DOHH2 (cell line): ENCODE measurements around the gene ACSF2.

Experiments
- H3F3A ChIP-seq: fragments of 200-600 bp; sonication (generic), shearing (Covaris generic); 2 replicates; pipeline ENCODE4 v1.6.0; 2016; ENCODE audit warnings: antibody characterized with exemption, mild to moderate bottlenecking; ENCODE audit not compliant: control insufficient read depth, insufficient read depth
- H3K27ac ChIP-seq: fragments of 200-600 bp; sonication (generic); 2 replicates; pipeline ENCODE4 v1.5.1; 2014; ENCODE audit warnings: low read depth, mild to moderate bottlenecking, low read length, moderate library complexity
- H3K27me3 ChIP-seq: fragments of 200-600 bp; sonication (generic); 2 replicates; pipeline ENCODE4 v1.6.1; 2014; ENCODE audit warnings: mild to moderate bottlenecking, low read length, mixed read lengths; ENCODE audit not compliant: control insufficient read depth
- H3K36me3 ChIP-seq: fragments of 200-600 bp; sonication (generic); 2 replicates; pipeline ENCODE4 v1.6.1; 2014; ENCODE audit warnings: mild to moderate bottlenecking, low read length, moderate library complexity, mixed read lengths; ENCODE audit not compliant: control insufficient read depth
- H3K4me1 ChIP-seq: fragments of 200-600 bp; sonication (generic); 2 replicates; pipeline ENCODE4 v1.6.1; 2014; ENCODE audit warnings: mild to moderate bottlenecking, low read length, mixed read lengths; ENCODE audit not compliant: control insufficient read depth
- H3K4me2 ChIP-seq: fragments of 200-600 bp; sonication (generic); 2 replicates; pipeline ENCODE4 v1.6.0; 2014; ENCODE audit warnings: mild to moderate bottlenecking, low read length, moderate library complexity
- H3K4me3 ChIP-seq: fragments of 200-600 bp; sonication (generic); 2 replicates; pipeline ENCODE4 v1.5.1; 2014; ENCODE audit warnings: mild to moderate bottlenecking, low read length, mixed read lengths
- H3K79me2 ChIP-seq: fragments of 200-600 bp; sonication (generic); 2 replicates; pipeline ENCODE4 v1.6.1; 2014; ENCODE audit warnings: mild to moderate bottlenecking, low read length, mixed read lengths; ENCODE audit not compliant: control insufficient read depth
- H3K9me2 ChIP-seq: fragments of 200-600 bp; sonication (generic); replicated peaks from 2 replicates; pipeline ENCODE4 v1.6.1; 2014; ENCODE audit warnings: mild to moderate bottlenecking, low read length, mixed read lengths; ENCODE audit not compliant: control insufficient read depth
- H3K9me3 ChIP-seq: fragments of 200-600 bp; sonication (generic); 2 replicates; pipeline ENCODE4 v1.6.1; 2014; ENCODE audit warnings: antibody characterized with exemption, low read length, mixed read lengths; ENCODE audit not compliant: control insufficient read depth, insufficient read depth
- H4K20me1 ChIP-seq: fragments of 200-600 bp; sonication (generic); 2 replicates; pipeline ENCODE4 v1.6.0; 2014; ENCODE audit warnings: low read depth, mild to moderate bottlenecking, antibody characterized with exemption, low read length, moderate library complexity; ENCODE audit not compliant: control insufficient read depth, insufficient read depth
- EZH2phosphoT487 ChIP-seq: fragments of 200-600 bp; sonication (generic); IDR thresholded peaks from 2 replicates; pipeline ENCODE4 v1.6.1; 2017; ENCODE audit warnings: borderline replicate concordance, mild to moderate bottlenecking, antibody characterized with exemption, low read length, moderate library complexity, mixed read lengths
- TF ChIP-seq, protein P1 (sequence below): fragments of 200-600 bp; sonication (generic); IDR thresholded peaks from one replicate; pipeline ENCODE4 v1.5.1; 2014; ENCODE audit warnings: antibody characterized with exemption, mild to moderate bottlenecking, low read depth, low read length; ENCODE audit not compliant: poor library complexity, severe bottlenecking

The ACSF2 gene

GRCh38 chr17:50491505-50491904 lies 65.5 kb downstream of the ACSF2 start:
- Histone ChIP-seq H3K9me3 (no peaks in the 10 kb centered on the region), H3K9me2 (no peaks in the 10 kb centered on the region), H3K4me1 (no peaks in the 10 kb centered on the region), H3K36me3 (no peaks in the 10 kb centered on the region), H3K27ac (no peak overlapping the region), H4K20me1 (no peaks in the 10 kb centered on the region), H3K4me3 (no peak overlapping the region), H3K79me2 (no peaks in the 10 kb centered on the region), H3F3A (no peaks in the 10 kb centered on the region), H3K4me2 (no peak overlapping the region), H3K27me3 (peaks cover 5% of the 10 kb centered on the region; the same call in 1 of the 2 replicates)
- no peak for TF ChIP-seq EZH2phosphoT487

DNA sequence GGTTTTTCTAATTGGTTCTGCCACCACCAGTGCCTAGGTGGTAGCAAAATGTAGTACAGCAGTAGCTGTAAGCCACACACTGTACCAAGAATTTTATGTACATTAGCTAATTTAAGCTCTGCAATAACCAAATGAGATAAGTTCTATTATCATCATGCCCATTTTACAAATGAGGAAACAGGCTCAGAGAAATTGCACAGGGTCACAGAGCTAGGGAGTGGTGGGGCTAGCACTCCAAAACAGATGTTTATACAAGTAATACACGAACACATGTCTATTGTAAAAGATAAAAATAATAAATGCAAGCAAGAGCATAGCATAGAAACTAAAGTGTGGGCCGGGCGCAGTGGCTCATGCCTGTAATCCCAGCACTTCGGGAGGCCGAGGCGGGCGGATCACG lies 66.2 kb downstream of the ACSF2 start:
- Histone ChIP-seq H3K4me2 (no peak overlapping the region), H3K36me3 (no peaks in the 10 kb centered on the region)

DNA sequence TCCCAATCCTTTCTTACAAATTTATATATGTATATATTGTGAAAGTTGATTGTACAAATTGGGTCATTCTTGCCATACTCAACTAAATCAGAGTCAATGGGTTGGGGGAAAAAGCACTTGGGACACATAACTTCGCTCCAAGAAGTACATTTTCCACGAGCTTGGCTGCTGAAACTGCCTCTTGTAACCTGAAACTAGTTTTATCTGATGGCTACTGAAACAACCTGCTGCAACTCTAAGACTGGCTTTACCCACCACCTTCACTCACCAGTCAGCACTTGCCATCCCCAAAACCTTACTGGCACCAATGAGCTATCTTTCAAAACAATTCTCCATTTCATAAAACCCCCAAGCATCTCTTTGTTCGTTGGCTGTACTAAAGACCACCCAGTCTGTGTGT lies 67.7 kb downstream of the ACSF2 start:
- Histone ChIP-seq H3K9me2 (no peaks in the 10 kb centered on the region), H3K9me3 (no peaks in the 10 kb centered on the region), H3K4me1 (no peaks in the 10 kb centered on the region), H3K79me2 (no peaks in the 10 kb centered on the region), H4K20me1 (no peaks in the 10 kb centered on the region), H3F3A (no peaks in the 10 kb centered on the region), H3K4me3 (no peak overlapping the region), H3K4me2 (no peak overlapping the region), H3K36me3 (no peaks in the 10 kb centered on the region), H3K27me3 (peaks cover 5% of the 10 kb centered on the region; the same call in 1 of the 2 replicates), H3K27ac (no peak overlapping the region)
- TF ChIP-seq, protein P1, sequence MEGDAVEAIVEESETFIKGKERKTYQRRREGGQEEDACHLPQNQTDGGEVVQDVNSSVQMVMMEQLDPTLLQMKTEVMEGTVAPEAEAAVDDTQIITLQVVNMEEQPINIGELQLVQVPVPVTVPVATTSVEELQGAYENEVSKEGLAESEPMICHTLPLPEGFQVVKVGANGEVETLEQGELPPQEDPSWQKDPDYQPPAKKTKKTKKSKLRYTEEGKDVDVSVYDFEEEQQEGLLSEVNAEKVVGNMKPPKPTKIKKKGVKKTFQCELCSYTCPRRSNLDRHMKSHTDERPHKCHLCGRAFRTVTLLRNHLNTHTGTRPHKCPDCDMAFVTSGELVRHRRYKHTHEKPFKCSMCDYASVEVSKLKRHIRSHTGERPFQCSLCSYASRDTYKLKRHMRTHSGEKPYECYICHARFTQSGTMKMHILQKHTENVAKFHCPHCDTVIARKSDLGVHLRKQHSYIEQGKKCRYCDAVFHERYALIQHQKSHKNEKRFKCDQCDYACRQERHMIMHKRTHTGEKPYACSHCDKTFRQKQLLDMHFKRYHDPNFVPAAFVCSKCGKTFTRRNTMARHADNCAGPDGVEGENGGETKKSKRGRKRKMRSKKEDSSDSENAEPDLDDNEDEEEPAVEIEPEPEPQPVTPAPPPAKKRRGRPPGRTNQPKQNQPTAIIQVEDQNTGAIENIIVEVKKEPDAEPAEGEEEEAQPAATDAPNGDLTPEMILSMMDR, result no peak
- TF ChIP-seq EZH2phosphoT487, result no peak

More for the DNA sequence above, 66.2 kb downstream of the ACSF2 start:
- Histone ChIP-seq H3K4me3 (no peak overlapping the region), H3K9me3 (no peaks in the 10 kb centered on the region), H3K9me2 (no peaks in the 10 kb centered on the region), H3K79me2 (no peaks in the 10 kb centered on the region), H3F3A (no peaks in the 10 kb centered on the region), H3K27ac (no peak overlapping the region), H4K20me1 (no peaks in the 10 kb centered on the region), H3K27me3 (peaks cover 5% of the 10 kb centered on the region; the same call in 1 of the 2 replicates), H3K4me1 (no peaks in the 10 kb centered on the region)
- no peak for TF ChIP-seq EZH2phosphoT487
- TF ChIP-seq, protein P1, result no peak

- Histone ChIP-seq H3K9me2 (no peaks in the 10 kb centered on the region), H4K20me1 (no peaks in the 10 kb centered on the region), H3K4me1 (no peaks in the 10 kb centered on the region), H3K36me3 (no peaks in the 10 kb centered on the region), H3K27me3 (peaks cover 5% of the 10 kb centered on the region; the same call in 1 of the 2 replicates), H3F3A (no peaks in the 10 kb centered on the region), H3K4me2 (no peak overlapping the region), H3K27ac (no peak overlapping the region), H3K79me2 (no peaks in the 10 kb centered on the region), H3K4me3 (no peak overlapping the region), H3K9me3 (no peaks in the 10 kb centered on the region)
- TF ChIP-seq, protein P1, result no peak
- TF ChIP-seq EZH2phosphoT487, result no peak
Measured at GRCh38 chr17:50495217-50495823, 69.3 kb downstream of the ACSF2 start.
